Measurements from ENCODE around the gene NOVA1. TPM values are rescaled to one million over a fixed set of nuclear protein-coding genes. Genes with fewer than 3 reads are reported as not detected.

The NOVA1 gene
- total and polyA plus RNA-seq, 2 of the 13 experiments (the other 11 are each of a cell fraction or from before 2014, with no cell fraction given): 0.13 TPM

GRCh38 chr14:26400373-26400772 lies 197.5 kb downstream of the NOVA1 start:
- no peak overlapping the region for H3K4me3 ChIP-seq (replicated peaks in 1 of 3; ENCODE audit: insufficient read depth in 1 of 3, low read depth in 2 of 3, low read length in 3 of 3)
- intact Hi-C loops (cut with micrococcal nuclease; ENCODE audit: unreplicated experiment): no loop called here
- 33% methylated on average over 1 of the region's 1 CpG for WGBS (ENCODE audit: low lambda C conversion rate)
- no peak overlapping the region for H3K9ac ChIP-seq (ENCODE audit: insufficient read depth, low read depth, low read length)
- no peak for ATAC-seq
- no peak for TF ChIP-seq PHF5A (CRISPR knock-in tag; IDR thresholded peaks at IDR 0.05; ENCODE audit: low read depth, unreplicated experiment)
- TF ChIP-seq, protein P1, sequence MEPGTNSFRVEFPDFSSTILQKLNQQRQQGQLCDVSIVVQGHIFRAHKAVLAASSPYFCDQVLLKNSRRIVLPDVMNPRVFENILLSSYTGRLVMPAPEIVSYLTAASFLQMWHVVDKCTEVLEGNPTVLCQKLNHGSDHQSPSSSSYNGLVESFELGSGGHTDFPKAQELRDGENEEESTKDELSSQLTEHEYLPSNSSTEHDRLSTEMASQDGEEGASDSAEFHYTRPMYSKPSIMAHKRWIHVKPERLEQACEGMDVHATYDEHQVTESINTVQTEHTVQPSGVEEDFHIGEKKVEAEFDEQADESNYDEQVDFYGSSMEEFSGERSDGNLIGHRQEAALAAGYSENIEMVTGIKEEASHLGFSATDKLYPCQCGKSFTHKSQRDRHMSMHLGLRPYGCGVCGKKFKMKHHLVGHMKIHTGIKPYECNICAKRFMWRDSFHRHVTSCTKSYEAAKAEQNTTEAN (CRISPR knock-in tag; conservative IDR thresholded peaks at IDR 0.05): no peak
- TF ChIP-seq, protein P2, sequence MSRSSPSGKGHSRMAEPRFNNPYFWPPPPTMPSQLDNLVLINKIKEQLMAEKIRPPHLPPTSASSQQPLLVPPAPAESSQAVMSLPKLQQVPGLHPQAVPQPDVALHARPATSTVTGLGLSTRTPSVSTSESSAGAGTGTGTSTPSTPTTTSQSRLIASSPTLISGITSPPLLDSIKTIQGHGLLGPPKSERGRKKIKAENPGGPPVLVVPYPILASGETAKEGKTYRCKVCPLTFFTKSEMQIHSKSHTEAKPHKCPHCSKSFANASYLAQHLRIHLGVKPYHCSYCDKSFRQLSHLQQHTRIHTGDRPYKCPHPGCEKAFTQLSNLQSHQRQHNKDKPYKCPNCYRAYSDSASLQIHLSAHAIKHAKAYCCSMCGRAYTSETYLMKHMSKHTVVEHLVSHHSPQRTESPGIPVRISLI (CRISPR knock-in tag; IDR thresholded peaks at IDR 0.05; ENCODE audit: borderline replicate concordance): no peak
- TF ChIP-seq, protein P3, sequence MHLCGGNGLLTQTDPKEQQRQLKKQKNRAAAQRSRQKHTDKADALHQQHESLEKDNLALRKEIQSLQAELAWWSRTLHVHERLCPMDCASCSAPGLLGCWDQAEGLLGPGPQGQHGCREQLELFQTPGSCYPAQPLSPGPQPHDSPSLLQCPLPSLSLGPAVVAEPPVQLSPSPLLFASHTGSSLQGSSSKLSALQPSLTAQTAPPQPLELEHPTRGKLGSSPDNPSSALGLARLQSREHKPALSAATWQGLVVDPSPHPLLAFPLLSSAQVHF (CRISPR knock-in tag; IDR thresholded peaks at IDR 0.05): no peak
- TF ChIP-seq ZNF614 (CRISPR knock-in tag; IDR thresholded peaks at IDR 0.05; ENCODE audit: borderline replicate concordance): no peak
- TF ChIP-seq ZNF570 (CRISPR knock-in tag; IDR thresholded peaks at IDR 0.05; ENCODE audit: borderline replicate concordance): no peak
- TF ChIP-seq CBX2 (IDR thresholded peaks at IDR 0.05; ENCODE audit: low read depth, low read length): no peak
- no peak for TF ChIP-seq CBX2 (CRISPR knock-in tag; IDR thresholded peaks at IDR 0.05; ENCODE audit: low read depth)
- TF ChIP-seq, protein P4, sequence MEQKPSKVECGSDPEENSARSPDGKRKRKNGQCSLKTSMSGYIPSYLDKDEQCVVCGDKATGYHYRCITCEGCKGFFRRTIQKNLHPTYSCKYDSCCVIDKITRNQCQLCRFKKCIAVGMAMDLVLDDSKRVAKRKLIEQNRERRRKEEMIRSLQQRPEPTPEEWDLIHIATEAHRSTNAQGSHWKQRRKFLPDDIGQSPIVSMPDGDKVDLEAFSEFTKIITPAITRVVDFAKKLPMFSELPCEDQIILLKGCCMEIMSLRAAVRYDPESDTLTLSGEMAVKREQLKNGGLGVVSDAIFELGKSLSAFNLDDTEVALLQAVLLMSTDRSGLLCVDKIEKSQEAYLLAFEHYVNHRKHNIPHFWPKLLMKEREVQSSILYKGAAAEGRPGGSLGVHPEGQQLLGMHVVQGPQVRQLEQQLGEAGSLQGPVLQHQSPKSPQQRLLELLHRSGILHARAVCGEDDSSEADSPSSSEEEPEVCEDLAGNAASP (CRISPR knock-in tag; IDR thresholded peaks at IDR 0.05; ENCODE audit: borderline replicate concordance): no peak
- TF ChIP-seq, protein P5, sequence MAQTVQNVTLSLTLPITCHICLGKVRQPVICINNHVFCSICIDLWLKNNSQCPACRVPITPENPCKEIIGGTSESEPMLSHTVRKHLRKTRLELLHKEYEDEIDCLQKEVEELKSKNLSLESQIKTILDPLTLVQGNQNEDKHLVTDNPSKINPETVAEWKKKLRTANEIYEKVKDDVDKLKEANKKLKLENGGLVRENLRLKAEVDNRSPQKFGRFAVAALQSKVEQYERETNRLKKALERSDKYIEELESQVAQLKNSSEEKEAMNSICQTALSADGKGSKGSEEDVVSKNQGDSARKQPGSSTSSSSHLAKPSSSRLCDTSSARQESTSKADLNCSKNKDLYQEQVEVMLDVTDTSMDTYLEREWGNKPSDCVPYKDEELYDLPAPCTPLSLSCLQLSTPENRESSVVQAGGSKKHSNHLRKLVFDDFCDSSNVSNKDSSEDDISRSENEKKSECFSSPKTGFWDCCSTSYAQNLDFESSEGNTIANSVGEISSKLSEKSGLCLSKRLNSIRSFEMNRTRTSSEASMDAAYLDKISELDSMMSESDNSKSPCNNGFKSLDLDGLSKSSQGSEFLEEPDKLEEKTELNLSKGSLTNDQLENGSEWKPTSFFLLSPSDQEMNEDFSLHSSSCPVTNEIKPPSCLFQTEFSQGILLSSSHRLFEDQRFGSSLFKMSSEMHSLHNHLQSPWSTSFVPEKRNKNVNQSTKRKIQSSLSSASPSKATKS (CRISPR knock-in tag; IDR thresholded peaks at IDR 0.05): no peak
- TF ChIP-seq ZNF850 (CRISPR knock-in tag; conservative IDR thresholded peaks at IDR 0.05): no peak
- no peak for TF ChIP-seq ZNF331 (CRISPR knock-in tag; IDR thresholded peaks at IDR 0.05)
- no peak for TF ChIP-seq SOX5 (CRISPR knock-in tag; IDR thresholded peaks at IDR 0.05; ENCODE audit: borderline replicate concordance)
- no peak for TF ChIP-seq ZNF776 (CRISPR knock-in tag; IDR thresholded peaks at IDR 0.05)
- TF ChIP-seq PPARG (CRISPR knock-in tag; conservative IDR thresholded peaks at IDR 0.05): no peak
- TF ChIP-seq NR3C1 (CRISPR knock-in tag; IDR thresholded peaks at IDR 0.05): no peak
- TF ChIP-seq ZSCAN30 (CRISPR knock-in tag; IDR thresholded peaks at IDR 0.05): no peak
- TF ChIP-seq, protein P6, sequence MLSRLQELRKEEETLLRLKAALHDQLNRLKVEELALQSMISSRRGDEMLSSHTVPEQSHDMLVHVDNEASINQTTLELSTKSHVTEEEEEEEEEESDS (CRISPR knock-in tag; IDR thresholded peaks at IDR 0.05; ENCODE audit: borderline replicate concordance): no peak
- in situ Hi-C loops (cut with HindIII; ENCODE audit: extremely low pct_ligation_motif_present, low pct_unique_long_range_greater_than_20kb): no loop called here
- H3K79me2 ChIP-seq (ENCODE audit: insufficient read depth, low read length): no peaks in the 10 kb centered on the region
- H4K20me1 ChIP-seq (ENCODE audit: insufficient read depth, low read length): no peaks in the 10 kb centered on the region
- H3K27me3 ChIP-seq (ENCODE audit: control insufficient read depth in 1 of 2, insufficient read depth in 2 of 2, low read length in 2 of 2): no peaks in the 10 kb centered on the region
- H3K4me1 ChIP-seq (ENCODE audit: insufficient read depth, low read length): no peaks in the 10 kb centered on the region
- BruUV-seq (replicated peaks): no TSS peak
- CTCF ChIA-PET (ENCODE audit: low intra/inter-chr PET ratio, low total read pairs): no interaction called here
- POLR2A ChIA-PET: no interaction called here
- H3K4me2 ChIP-seq (ENCODE audit: low read depth, low read length): no peak overlapping the region
- no peaks in the 10 kb centered on the region for H3K36me3 ChIP-seq (replicated peaks in 1 of 2; ENCODE audit: control insufficient read depth in 1 of 2, insufficient read depth in 2 of 2, low read length in 2 of 2)
- peaks cover 86% of the 10 kb centered on the region for H3K9me3 ChIP-seq (ENCODE audit: low read length)
- no peak for DNase-seq (ENCODE audit: low spot score)
- FAIRE-seq: no peak
- no peak overlapping the region for H2AFZ ChIP-seq (ENCODE audit: low read length)
- H3K27ac ChIP-seq (ENCODE audit: extremely low read length, insufficient read depth, low read length): no peak overlapping the region
